GM23248 (cell line): ENCODE data around the gene SET. TPM values are rescaled to one million over a fixed set of nuclear protein-coding genes. Genes with fewer than 3 reads are reported as not detected.

Experiments used
- DNase-seq: peaks from one replicate; pipeline ENCODE4 v3.0.0-alpha.2; 2015
- H2AFZ ChIP-seq: fragments of 200-600 bp; sonication (generic); 2 replicates; pipeline ENCODE4 v1.6.1; 2016; ENCODE audit warnings: antibody characterized with exemption
- H3F3A ChIP-seq: fragments of 200-600 bp; sonication (generic); 2 replicates; pipeline ENCODE4 v1.6.1; 2016; ENCODE audit warnings: mild to moderate bottlenecking, antibody characterized with exemption, mixed run types; ENCODE audit not compliant: insufficient read depth
- H3K27ac ChIP-seq: fragments of 200-600 bp; sonication (generic); 2 replicates; pipeline ENCODE4 v1.5.1; 2016; ENCODE audit warnings: mild to moderate bottlenecking
- H3K27me3 ChIP-seq: fragments of 200-600 bp; sonication (generic); replicated peaks from 2 replicates; pipeline ENCODE4 v1.6.1; 2016; ENCODE audit warnings: mild to moderate bottlenecking; ENCODE audit not compliant: insufficient read depth
- H3K36me3 ChIP-seq: fragments of 200-600 bp; sonication (generic); 2 replicates; pipeline ENCODE4 v1.6.1; 2016; ENCODE audit warnings: low read depth, mild to moderate bottlenecking
- H3K4me1 ChIP-seq: fragments of 200-600 bp; sonication (generic); 2 replicates; pipeline ENCODE4 v1.6.1; 2016; ENCODE audit warnings: mild to moderate bottlenecking; ENCODE audit not compliant: insufficient read depth
- H3K4me2 ChIP-seq: fragments of 200-600 bp; sonication (generic); one replicate; pipeline ENCODE4 v1.6.1; 2016; ENCODE audit warnings: mild to moderate bottlenecking; ENCODE audit not compliant: unreplicated experiment
- H3K4me3 ChIP-seq: fragments of 200-600 bp; sonication (generic); 2 replicates; pipeline ENCODE4 v1.5.1; 2016; ENCODE audit warnings: mild to moderate bottlenecking
- H3K79me2 ChIP-seq: fragments of 200-600 bp; sonication (generic); 2 replicates; pipeline ENCODE4 v1.6.1; 2016; ENCODE audit warnings: mild to moderate bottlenecking; ENCODE audit not compliant: insufficient read depth
- H3K9ac ChIP-seq: fragments of 200-600 bp; sonication (generic); 2 replicates; pipeline ENCODE4 v1.6.1; 2016; ENCODE audit warnings: mild to moderate bottlenecking
- H3K9me2 ChIP-seq: fragments of 200-600 bp; sonication (generic); 2 replicates; pipeline ENCODE4 v1.6.1; 2016; ENCODE audit warnings: mixed run types, mild to moderate bottlenecking, moderate library complexity; ENCODE audit not compliant: insufficient read depth
- H3K9me3 ChIP-seq: fragments of 200-600 bp; sonication (generic); one replicate; pipeline ENCODE4 v1.6.1; 2017; ENCODE audit warnings: low read depth
- H4K20me1 ChIP-seq: fragments of 200-600 bp; sonication (generic); 2 replicates; pipeline ENCODE4 v1.6.0; 2016; ENCODE audit not compliant: insufficient read depth
- EZH2 ChIP-seq: fragments of 200-600 bp; sonication (generic); IDR thresholded peaks from 2 replicates; pipeline ENCODE4 v1.6.1; 2018; ENCODE audit warnings: antibody characterized with exemption, mild to moderate bottlenecking; ENCODE audit not compliant: insufficient read depth, poor library complexity, severe bottlenecking
- EZH2phosphoT487 ChIP-seq: fragments of 200-600 bp; sonication (generic); IDR thresholded peaks from 2 replicates; pipeline ENCODE4 v1.6.1; 2018; ENCODE audit warnings: antibody characterized with exemption, moderate library complexity, mild to moderate bottlenecking, low read depth; ENCODE audit not compliant: insufficient read depth
- WGBS, 2 experiments: methylation state at CpG; one replicate each; pipeline ENCODE4 v1.1.6; 2015 to 2017; ENCODE audit warnings: low lambda C conversion rate in 2 of 2, low coverage in 1 of 2; ENCODE audit errors: missing lambda C conversion rate in 2 of 2; 5-methylcytosine and 5-hydroxymethylcytosine counted together
- in situ Hi-C: fragments of 300-500 bp; cut with MboI; formaldehyde crosslinking; loops from 2 replicates; pipeline ENCODE4 v1.15.0; 2020
- polyA plus RNA-seq: library from polyadenylated mRNA; unstranded; fragments of >200 nt; fragmentation: Nextera tagmentation; extraction: Ambion mirVana; gene quantifications from 2 replicates; pipeline ENCODE4 v1.2.1, GENCODE V29; 2016
- total RNA-seq: library from RNA; depleted of rRNA; stranded (reverse); fragments of >200 nt; shearing (Covaris generic); gene quantifications from 2 replicates; pipeline ENCODE4 v1.2.3, GENCODE V29; 2014

The SET gene
- total and polyA plus RNA-seq, 2 experiments from 2014 or later: 175 to 283 TPM

DNA sequence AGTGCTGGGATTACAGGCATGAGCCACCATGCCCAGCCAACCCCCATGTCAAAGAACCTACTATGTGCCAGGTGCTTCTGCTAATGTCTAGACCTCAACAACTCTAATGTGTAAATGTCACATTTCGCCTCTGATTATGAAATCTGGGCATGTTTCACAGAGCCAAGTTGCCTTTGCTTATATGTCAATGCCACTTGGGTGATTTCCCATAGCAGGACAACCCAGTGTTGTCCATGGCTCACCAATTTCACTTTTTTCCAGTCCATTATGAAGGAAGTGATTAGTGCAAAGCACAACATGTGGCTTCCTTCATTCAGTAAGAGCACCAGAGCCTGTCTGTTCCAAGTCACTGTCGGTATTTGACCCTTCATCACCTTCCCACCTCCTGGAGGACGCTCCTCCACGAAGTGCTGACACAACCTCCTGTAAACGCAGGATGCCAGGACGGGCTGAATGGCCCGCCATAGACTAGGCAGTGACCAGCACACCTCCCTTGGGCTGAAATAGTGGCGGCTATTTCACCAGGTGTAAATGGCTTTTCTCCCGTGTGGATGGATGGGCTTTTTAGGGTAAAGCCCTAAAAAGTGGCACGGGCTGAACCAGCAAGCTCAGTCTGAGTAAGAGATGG lies 12.3 kb downstream of the SET start:
- Histone ChIP-seq H3K27ac (no peak overlapping the region), H3K27me3 (no peaks in the 10 kb centered on the region), H2AFZ (no peak overlapping the region), H3K36me3 (peaks cover 10% of the 10 kb centered on the region), H3F3A (peaks cover 15% of the 10 kb centered on the region), H3K9ac (no peak overlapping the region), H3K4me2 (no peak overlapping the region), H3K79me2 (no peaks in the 10 kb centered on the region), H3K9me3 (no peaks in the 10 kb centered on the region), H3K4me3 (no peak overlapping the region), H3K9me2 (no peaks in the 10 kb centered on the region), H3K4me1 (peaks cover 5% of the 10 kb centered on the region; the same call in 1 of the 2 replicates), H4K20me1 (no peaks in the 10 kb centered on the region)
- no peak for DNase-seq
- in situ Hi-C loops: no loop called here
- 68 to 71% methylated on average over 10 of the region's 10 CpGs for WGBS, 2 experiments
- TF ChIP-seq EZH2: no peak
- TF ChIP-seq EZH2phosphoT487: no peak

DNA sequence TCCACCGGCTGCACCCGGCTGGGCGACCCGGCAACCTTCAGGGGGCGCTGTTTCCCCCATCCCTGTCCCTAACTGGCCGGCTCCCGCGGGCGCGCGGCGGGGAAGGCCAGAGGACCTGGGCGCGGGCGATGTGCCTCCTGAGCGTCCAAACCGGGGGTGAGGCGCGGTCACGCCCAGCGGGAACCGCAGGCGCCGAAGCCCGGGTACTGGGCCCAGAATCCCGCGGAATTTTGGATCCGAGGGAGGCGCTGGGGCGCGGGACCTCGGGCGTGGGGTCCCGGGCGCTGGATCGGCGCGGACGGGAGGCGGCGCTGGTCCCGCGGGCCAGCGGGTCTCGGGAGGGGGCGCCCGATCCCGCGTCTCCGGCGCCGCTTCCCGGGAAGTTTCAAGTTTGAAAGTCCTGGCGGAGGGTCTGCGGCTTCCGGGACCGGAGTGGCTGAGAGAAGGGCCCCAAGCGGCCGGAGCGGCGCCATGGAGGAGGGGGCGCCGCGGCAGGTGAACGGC lies 13.5 kb downstream of the SET start, which contains the start of gene PKN3:
Gene PKN3 (plus strand): TSS at position 59 of the 504 bp plus-strand sequence. CDS start 413 bp downstream, at position 472.
- peak within 1 kb of the TSS; percentile 78 for H2AFZ ChIP-seq
- peak; percentile 90 for DNase-seq
- H3K4me1 ChIP-seq: peaks cover 4% of the 10 kb centered on the region; the same call in 1 of the 2 replicates
- no peaks in the 10 kb centered on the region for H3K27me3 ChIP-seq
- in situ Hi-C loops: no loop called here
- H3K27ac ChIP-seq: no peak within 1 kb of the TSS
- no peaks in the 10 kb centered on the region for H4K20me1 ChIP-seq
- peaks cover 3% of the 10 kb centered on the region for H3F3A ChIP-seq
- H3K9ac ChIP-seq: peak within 1 kb of the TSS; percentile 67
- H3K36me3 ChIP-seq: no peaks in the 10 kb centered on the region
- peak within 1 kb of the TSS; percentile 75 for H3K4me2 ChIP-seq
- peak within 1 kb of the TSS; percentile 80 for H3K4me3 ChIP-seq
- TF ChIP-seq EZH2phosphoT487: no peak
- TF ChIP-seq EZH2: no peak
- H3K9me3 ChIP-seq: no peaks in the 10 kb centered on the region
- WGBS, 2 experiments: 1% methylated on average over 55 to 65 of the region's 65 CpGs
- H3K79me2 ChIP-seq: no peaks in the 10 kb centered on the region
- no peaks in the 10 kb centered on the region for H3K9me2 ChIP-seq

DNA sequence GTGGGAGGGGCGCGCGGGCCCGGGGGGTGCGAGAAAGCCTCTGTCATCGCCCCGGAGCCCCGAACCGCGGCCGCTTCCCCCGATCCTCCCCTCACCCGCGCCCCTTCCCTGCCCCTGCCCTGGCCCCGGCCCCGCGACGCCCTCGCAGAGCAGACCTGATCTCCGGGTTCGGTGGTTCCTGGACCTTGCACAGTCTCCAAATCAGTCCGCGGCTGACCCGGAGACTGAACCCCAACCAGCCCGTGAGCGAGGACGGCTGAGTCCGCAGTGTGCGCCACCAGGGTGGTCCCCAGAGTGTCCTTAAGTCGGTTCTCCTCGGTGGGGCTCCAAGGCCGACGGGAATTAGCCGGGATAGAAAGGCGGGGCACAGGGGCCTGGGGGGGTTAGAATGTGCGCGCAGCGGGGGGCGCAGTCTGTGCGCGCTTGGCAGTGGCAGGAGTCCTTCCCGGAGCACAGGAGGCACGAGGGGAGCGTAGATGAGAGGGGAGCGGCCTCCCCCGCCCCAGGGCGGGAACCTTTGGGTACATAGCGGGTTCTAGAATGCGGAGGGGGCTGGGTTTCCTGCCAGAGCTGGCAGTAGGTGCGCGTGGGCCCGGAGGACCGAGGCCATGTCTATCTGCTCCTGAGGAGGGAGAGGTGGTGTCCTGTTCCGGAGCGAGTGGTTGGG lies 14.1 kb downstream of the SET start:
- H3F3A ChIP-seq: no peaks in the 10 kb centered on the region
- 15 to 23% methylated on average over 19 to 54 of the region's 55 CpGs for WGBS, 2 experiments
- peak overlapping the region; percentile 80 for H3K4me3 ChIP-seq
- H3K9me3 ChIP-seq: no peaks in the 10 kb centered on the region
- peak; percentile 27 for DNase-seq
- no peaks in the 10 kb centered on the region for H3K36me3 ChIP-seq
- H3K4me2 ChIP-seq: peak overlapping the region; percentile 75
- no peaks in the 10 kb centered on the region for H3K9me2 ChIP-seq
- peak overlapping the region; percentile 78 for H2AFZ ChIP-seq
- TF ChIP-seq EZH2 (no peak), EZH2phosphoT487 (no peak)
- H3K79me2 ChIP-seq: no peaks in the 10 kb centered on the region
- no peaks in the 10 kb centered on the region for H3K27me3 ChIP-seq
- no peaks in the 10 kb centered on the region for H4K20me1 ChIP-seq
- no peak overlapping the region for H3K27ac ChIP-seq
- H3K9ac ChIP-seq: peak overlapping the region; percentile 67
- no peaks in the 10 kb centered on the region for H3K4me1 ChIP-seq
- in situ Hi-C loops: no loop called here

DNA sequence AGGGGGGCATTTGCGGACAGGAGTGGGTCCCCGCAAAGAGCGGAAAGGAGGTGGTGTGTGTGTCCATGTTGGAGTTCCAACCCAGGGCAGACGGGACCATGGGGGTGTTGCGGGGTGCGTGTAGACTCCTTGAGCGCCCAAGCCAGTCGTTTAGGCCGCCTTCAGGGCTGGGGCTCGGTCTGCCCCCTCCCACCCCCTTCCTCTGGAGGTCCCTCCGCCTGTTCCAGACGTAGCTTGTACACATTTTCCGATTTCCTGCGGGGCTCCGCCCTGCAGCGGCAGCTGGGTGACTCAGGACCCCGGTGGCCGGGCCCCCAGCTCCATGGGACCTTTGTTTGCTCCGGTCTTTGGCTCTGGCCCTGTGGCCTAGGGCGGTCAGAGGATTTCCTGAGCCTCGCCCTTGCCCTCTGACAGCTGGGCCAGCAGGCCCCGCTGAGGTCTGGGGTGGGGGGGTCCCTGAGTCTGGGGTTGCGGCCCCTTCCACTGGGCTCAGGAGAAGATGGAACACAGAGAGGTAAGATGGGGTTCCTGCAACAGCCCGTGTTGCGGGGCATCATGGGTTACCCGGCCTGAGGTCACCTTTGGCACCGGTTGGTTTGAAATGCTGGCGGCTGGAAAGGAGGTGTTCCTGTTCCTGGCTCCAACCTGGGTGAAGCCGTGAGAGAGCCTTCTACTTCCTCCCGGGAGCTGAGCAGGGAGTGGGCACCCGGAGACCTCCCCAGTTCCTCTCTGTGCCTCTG lies 14.8 kb downstream of the SET start:
- WGBS, 2 experiments: 81 to 83% methylated on average over 27 to 31 of the region's 31 CpGs
- Histone ChIP-seq H3K36me3 (no peaks in the 10 kb centered on the region), H3K9me2 (no peaks in the 10 kb centered on the region), H3K27ac (no peak overlapping the region), H3K9me3 (no peaks in the 10 kb centered on the region), H3K4me1 (no peaks in the 10 kb centered on the region), H3K27me3 (no peaks in the 10 kb centered on the region), H4K20me1 (no peaks in the 10 kb centered on the region), H3K4me3 (no peak overlapping the region), H3K79me2 (no peaks in the 10 kb centered on the region), H3K9ac (no peak overlapping the region), H2AFZ (no peak overlapping the region), H3K4me2 (no peak overlapping the region), H3F3A (no peaks in the 10 kb centered on the region)
- in situ Hi-C loops: no loop called here
- DNase-seq: no peak
- TF ChIP-seq EZH2 (no peak), EZH2phosphoT487 (no peak)
